ENCODE data around the gene GREM2. TPM values are rescaled to one million over a fixed set of nuclear protein-coding genes. Genes with fewer than 3 reads are reported as not detected.

GREM2 gene
- total RNA-seq, 2 donors from 2014 or later, result under 0.01 TPM; not detected in 1

GRCh38 chr1:240619906-240620621, 8.1 kb upstream of the GREM2 start:
- 28 to 39% methylated on average over 12 to 19 of the region's 19 CpGs for WGBS, 2 donors
- no peaks in the 10 kb centered on the region for H3K9me3 ChIP-seq
- TF ChIP-seq CTCF (IDR thresholded peaks at IDR 0.05) (no peak), POLR2A (IDR thresholded peaks at IDR 0.05) (no peak)
- no peak overlapping the region for H3K4me3 ChIP-seq
- no peaks in the 10 kb centered on the region for H3K36me3 ChIP-seq (replicated peaks in 1 of 2; ENCODE audit: insufficient read depth in 1 of 2, low read depth in 2 of 2)
- ATAC-seq (no peak), DNase-seq (no peak)
- H3K4me1 ChIP-seq, result no peaks in the 10 kb centered on the region
- intact Hi-C loops (cut with DNase I), result no loop called here
- H3K27ac ChIP-seq, result no peak overlapping the region
- H3K27me3 ChIP-seq, result no peaks in the 10 kb centered on the region

- ATAC-seq (no peak), DNase-seq (no peak)
- no peak overlapping the region for H3K27ac ChIP-seq
- H3K4me3 ChIP-seq, result no peak overlapping the region
- intact Hi-C loops (cut with DNase I), result no loop called here
- no peaks in the 10 kb centered on the region for H3K36me3 ChIP-seq (replicated peaks in 1 of 2; ENCODE audit: insufficient read depth in 1 of 2, low read depth in 2 of 2)
- TF ChIP-seq CTCF (IDR thresholded peaks at IDR 0.05) (no peak), POLR2A (IDR thresholded peaks at IDR 0.05) (no peak)
- WGBS, 2 donors, result 59 to 64% methylated on average over 5 of the region's 5 CpGs
- no peaks in the 10 kb centered on the region for H3K4me1 ChIP-seq
- no peaks in the 10 kb centered on the region for H3K27me3 ChIP-seq
- H3K9me3 ChIP-seq, result no peaks in the 10 kb centered on the region
Measured at GRCh38 chr1:240619357-240619756, 7.4 kb upstream of the GREM2 start.

GRCh38 chr1:240618946-240619345, 7.0 kb upstream of the GREM2 start:
- no peak overlapping the region for H3K27ac ChIP-seq
- intact Hi-C loops (cut with DNase I), result no loop called here
- H3K36me3 ChIP-seq (replicated peaks in 1 of 2; ENCODE audit: insufficient read depth in 1 of 2, low read depth in 2 of 2), result no peaks in the 10 kb centered on the region
- H3K27me3 ChIP-seq, result no peaks in the 10 kb centered on the region
- no peaks in the 10 kb centered on the region for H3K4me1 ChIP-seq
- no peak overlapping the region for H3K4me3 ChIP-seq
- no peak for ATAC-seq
- H3K9me3 ChIP-seq, result no peaks in the 10 kb centered on the region
- DNase-seq, result no peak
- 50 to 77% methylated on average over 4 of the region's 4 CpGs for WGBS, 2 donors
- TF ChIP-seq CTCF (IDR thresholded peaks at IDR 0.05), result no peak
- no peak for TF ChIP-seq POLR2A (IDR thresholded peaks at IDR 0.05)

- no peak for TF ChIP-seq POLR2A (IDR thresholded peaks at IDR 0.05)
- TF ChIP-seq CTCF (IDR thresholded peaks at IDR 0.05), result no peak
- H3K27ac ChIP-seq, result no peak overlapping the region
- WGBS, 2 donors, result 73 to 79% methylated on average over 4 of the region's 4 CpGs
- H3K36me3 ChIP-seq (replicated peaks in 1 of 2; ENCODE audit: insufficient read depth in 1 of 2, low read depth in 2 of 2), result no peaks in the 10 kb centered on the region
- H3K4me1 ChIP-seq, result peaks cover 5% of the 10 kb centered on the region
- H3K27me3 ChIP-seq, result no peaks in the 10 kb centered on the region
- DNase-seq, result no peak
- no peak overlapping the region for H3K4me3 ChIP-seq
- no peak for ATAC-seq
- intact Hi-C loops (cut with DNase I), result no loop called here
- no peaks in the 10 kb centered on the region for H3K9me3 ChIP-seq
Measured at GRCh38 chr1:240616018-240616417, 4.1 kb upstream of the GREM2 start.
